NCI-H2107 treated with DMSO at 0.1 percent for 48 hours (cell line): ENCODE data around the gene MT1A.
A peak's percentile ranks its signal among the peaks of the same experiment; 100 is the strongest.

Source experiments
- DNase-seq: peaks from one replicate; lab custom pipeline; 2025; ENCODE audit not compliant: unreplicated experiment; lab: John Stamatoyannopoulos, UW

The MT1A gene

GRCh38 chr16:56675685-56676210 lies 37.3 kb downstream of the MT1A start:
- DNase-seq, result no peak

GRCh38 chr16:56677474-56677873 lies 39.0 kb downstream of the MT1A start:
- no peak for DNase-seq

- no peak for DNase-seq
Observed at GRCh38 chr16:56679078-56679730, 40.7 kb downstream of the MT1A start.

- no peak for DNase-seq
Observed at GRCh38 chr16:56679818-56680217, 41.4 kb downstream of the MT1A start.

GRCh38 chr16:56681939-56682702 lies 43.7 kb downstream of the MT1A start, which contains the start of gene MT1X:
TSS of gene MT1X (plus strand) at chr16:56682470. CDS start at chr16:56682541, 71 bp downstream.
- peak; percentile 66 for DNase-seq

- no peak for DNase-seq
Observed at GRCh38 chr16:56682703-56683397, 44.4 kb downstream of the MT1A start.

GRCh38 chr16:56683424-56684172 lies 45.1 kb downstream of the MT1A start:
- DNase-seq, result no peak

GRCh38 chr16:56684256-56684925 lies 45.9 kb downstream of the MT1A start:
- DNase-seq, result no peak

- no peak for DNase-seq
Observed at GRCh38 chr16:56684926-56685590, 46.6 kb downstream of the MT1A start.

- DNase-seq, result no peak
Observed at GRCh38 chr16:56686758-56687157, 48.3 kb downstream of the MT1A start.

- no peak for DNase-seq
Observed at GRCh38 chr16:56688762-56689161, 50.3 kb downstream of the MT1A start.

- no peak for DNase-seq
Observed at GRCh38 chr16:56689171-56689570, 50.7 kb downstream of the MT1A start.
